Aortic smooth muscle cell (primary cell): ENCODE results near the gene TUBB2B. TPM values are rescaled to one million over a fixed set of nuclear protein-coding genes. Genes with fewer than 3 reads are reported as not detected.

Source experiments
- total RNA-seq: library from RNA; depleted of rRNA; stranded (reverse); fragments of >200 nt; gene quantifications from 2 replicates; pipeline ENCODE4 v1.2.3, GENCODE V29; 2014

The TUBB2B gene
- 1.4 and 2.1 TPM in 2 replicates for total RNA-seq

GRCh38 chr6:3227363-3228045 lies at the start of gene TUBB2B:
TSS of gene TUBB2B (minus strand) at chr6:3227653. CDS start at chr6:3227543, 110 bp downstream.

GRCh38 chr6:3258720-3259490 lies 31.5 kb upstream of the TUBB2B start, which contains the start of gene PSMG4:
TSS of gene PSMG4 (plus strand) at chr6:3258947. CDS start at chr6:3259023, 76 bp downstream.

Other genes starting within 250 kb of the TUBB2B start
- 58.4 and 66.7 TPM in 2 replicates for gene NQO2, start 227.8 kb downstream of the TUBB2B start, total RNA-seq
- gene RIPK1, start 159.2 kb downstream of the TUBB2B start, total RNA-seq: 21.7 and 26.4 TPM in 2 replicates
- 9.8 and 11.2 TPM in 2 replicates for gene BPHL, start 108.9 kb downstream of the TUBB2B start, total RNA-seq
- gene TUBB2A, start 70.1 kb downstream of the TUBB2B start, total RNA-seq: 37.8 and 49.3 TPM in 2 replicates
- 20.4 and 38.8 TPM in 2 replicates for gene PSMG4, start 31.3 kb upstream of the TUBB2B start, total RNA-seq
- 3.3 and 9.1 TPM in 2 replicates for gene SLC22A23, start 229.4 kb upstream of the TUBB2B start, total RNA-seq